Brain microvascular endothelial cell (primary cell): ENCODE results near the gene TSPY1.
"Not testable (repeated sequence)": the region's sequence is repeated elsewhere in the genome, so short reads cannot be mapped to it uniquely, and the experiment has no call there.

Experiments used
- DNase-seq: peaks from one replicate; pipeline ENCODE4 v3.0.0-alpha.2; 2020
- H3K27ac ChIP-seq: fragments of 250-450 bp; sonication (Bioruptor Pico); 2 replicates; pipeline ENCODE4 v1.5.1; 2020; ENCODE audit warnings: mild to moderate bottlenecking, moderate library complexity
- H3K27me3 ChIP-seq: fragments of 250-450 bp; sonication (Bioruptor Pico); replicated peaks from 2 replicates; pipeline ENCODE4 v1.5.1; 2020; ENCODE audit warnings: mild to moderate bottlenecking
- H3K36me3 ChIP-seq: fragments of 250-450 bp; sonication (Bioruptor Pico); replicated peaks from 2 replicates; pipeline ENCODE4 v1.5.1; 2020; ENCODE audit warnings: mild to moderate bottlenecking
- H3K4me3 ChIP-seq: 2 replicates; pipeline ENCODE4 v1.5.1; 2011; ENCODE audit warnings: low read depth, mild to moderate bottlenecking, control low read depth, low read length, moderate library complexity
- in situ Hi-C: cut with HindIII; loops from 2 replicates; pipeline ENCODE4 v1.10.0; 2017; ENCODE audit warnings: low sequenced_read_pairs, low pct_ligation_motif_present

TSPY1 gene

GRCh38 chrY:9466655-9467054 is at the start of gene TSPY1:
Gene TSPY1, plus strand, starts transcription at chrY:9466955. Its CDS starts 46 bp downstream, at chrY:9467001.
- H3K36me3 ChIP-seq, DNase-seq, H3K27me3 ChIP-seq, H3K4me3 ChIP-seq, H3K27ac ChIP-seq, in situ Hi-C loops: not testable (repeated sequence)

- DNase-seq, in situ Hi-C loops, H3K27ac ChIP-seq, H3K36me3 ChIP-seq, H3K4me3 ChIP-seq, H3K27me3 ChIP-seq: not testable (repeated sequence)
These were observed 20.2 kb downstream of the TSPY1 start, which contains the start of gene TSPY9 for GRCh38 chrY:9486967-9487366. Gene TSPY9, plus strand, starts transcription at chrY:9487267. Its CDS starts 46 bp downstream, at chrY:9487313.

- H3K36me3 ChIP-seq, H3K4me3 ChIP-seq, H3K27me3 ChIP-seq, DNase-seq, in situ Hi-C loops, H3K27ac ChIP-seq: not testable (repeated sequence)
These were observed 37.6 kb downstream of the TSPY1 start for GRCh38 chrY:9504396-9504795.

- DNase-seq, H3K27me3 ChIP-seq, H3K27ac ChIP-seq, in situ Hi-C loops, H3K36me3 ChIP-seq, H3K4me3 ChIP-seq: not testable (repeated sequence)
These were observed 49.5 kb downstream of the TSPY1 start for GRCh38 chrY:9516287-9516686.
